Activated CD4-positive, alpha-beta T cell treated with anti-CD3 and anti-CD28 coated beads, Interleukin-2, amount 50 U/mL, for 24 hours (primary cell): ENCODE measurements around the gene S100B.

Experiments used
- DNase-seq, 2 donors: peaks; one replicate each; pipeline ENCODE4 v3.0.0-alpha.2; 2020; ENCODE audit warnings: low read depth in 1 of 2, low spot score in 1 of 2

Gene S100B

GRCh38 chr21:46562472-46562871 lies 42.4 kb downstream of the S100B start:
- no peak for DNase-seq

GRCh38 chr21:46561445-46562090 lies 43.3 kb downstream of the S100B start:
- no peak for DNase-seq

- no peak for DNase-seq
These were observed 44.1 kb downstream of the S100B start for GRCh38 chr21:46560568-46561444.

- peak; percentile 30 to 50 for DNase-seq
These were observed 45.4 kb downstream of the S100B start for GRCh38 chr21:46559291-46559983.

- DNase-seq = no peak
These were observed 46.9 kb downstream of the S100B start for GRCh38 chr21:46557919-46558392.

GRCh38 chr21:46557469-46557868 lies 47.4 kb downstream of the S100B start:
- DNase-seq = no peak

- no peak for DNase-seq
These were observed 48.1 kb downstream of the S100B start for GRCh38 chr21:46556802-46557201.

GRCh38 chr21:46555678-46556077 lies 49.2 kb downstream of the S100B start:
- DNase-seq = no peak

GRCh38 chr21:46555225-46555617 lies 49.7 kb downstream of the S100B start:
- no peak for DNase-seq

GRCh38 chr21:46554431-46555224 lies 50.3 kb downstream of the S100B start:
- DNase-seq = no peak

GRCh38 chr21:46553993-46554392 lies 50.9 kb downstream of the S100B start:
- DNase-seq = no peak

GRCh38 chr21:46552865-46553379 lies 52.0 kb downstream of the S100B start:
- DNase-seq = no peak

- DNase-seq = no peak
These were observed 52.6 kb downstream of the S100B start for GRCh38 chr21:46552274-46552673.

- DNase-seq = no peak
These were observed 53.1 kb downstream of the S100B start for GRCh38 chr21:46551636-46552241.

- no peak for DNase-seq
These were observed 54.6 kb downstream of the S100B start for GRCh38 chr21:46550116-46550941.

GRCh38 chr21:46549650-46550049 lies 55.2 kb downstream of the S100B start:
- no peak for DNase-seq
